IPS-20b (cell line): Measurements from ENCODE around the gene DPP7.
"Not testable (repeated sequence)": the region's sequence is repeated elsewhere in the genome, so short reads cannot be mapped to it uniquely, and the experiment has no call there.

Experiments used
- H3K27ac ChIP-seq: one replicate; pipeline ENCODE4 v1.5.1; 2013; ENCODE audit warnings: low read length
- H3K27me3 ChIP-seq: 2 replicates; pipeline ENCODE4 v1.6.1; 2013; ENCODE audit warnings: mild to moderate bottlenecking, low read length, inconsistent platforms; ENCODE audit not compliant: insufficient read depth
- H3K36me3 ChIP-seq: 2 replicates; pipeline ENCODE4 v1.6.1; 2013; ENCODE audit warnings: low read depth, mild to moderate bottlenecking, inconsistent platforms, low read length, moderate library complexity; ENCODE audit not compliant: insufficient read depth
- H3K4me1 ChIP-seq: 2 replicates; pipeline ENCODE4 v1.6.1; 2013; ENCODE audit warnings: mild to moderate bottlenecking, control low read depth, inconsistent platforms, low read length, moderate library complexity; ENCODE audit not compliant: insufficient read depth
- H3K4me3 ChIP-seq: 2 replicates; pipeline ENCODE4 v1.5.1; 2013; ENCODE audit warnings: mild to moderate bottlenecking, low read length, inconsistent platforms
- H3K9ac ChIP-seq: 2 replicates; pipeline ENCODE4 v1.6.1; 2013; ENCODE audit warnings: low read depth, mild to moderate bottlenecking, inconsistent platforms, low read length, moderate library complexity
- H3K9me3 ChIP-seq: 2 replicates; pipeline ENCODE4 v1.6.1; 2013; ENCODE audit warnings: mild to moderate bottlenecking, low read depth, low read length, inconsistent platforms; ENCODE audit not compliant: insufficient read depth

DPP7 gene

GRCh38 chr9:137123952-137124462, 9.5 kb upstream of the DPP7 start:
- not testable (repeated sequence) for H3K9ac ChIP-seq

GRCh38 chr9:137123468-137123837, 8.9 kb upstream of the DPP7 start:
- Histone ChIP-seq H3K4me3 (no peak overlapping the region), H3K27me3 (peaks cover 2% of the 10 kb centered on the region), H3K9me3 (no peaks in the 10 kb centered on the region), H3K27ac (no peak overlapping the region), H3K4me1 (peaks cover 4% of the 10 kb centered on the region; the same call in 1 of the 2 replicates), H3K9ac (no peak overlapping the region), H3K36me3 (no peaks in the 10 kb centered on the region)

More at GRCh38 chr9:137123952-137124462, 9.5 kb upstream of the DPP7 start:
- not testable (repeated sequence) for H3K9me3 ChIP-seq, H3K27ac ChIP-seq, H3K36me3 ChIP-seq, H3K4me1 ChIP-seq, H3K4me3 ChIP-seq, H3K27me3 ChIP-seq

DNA sequence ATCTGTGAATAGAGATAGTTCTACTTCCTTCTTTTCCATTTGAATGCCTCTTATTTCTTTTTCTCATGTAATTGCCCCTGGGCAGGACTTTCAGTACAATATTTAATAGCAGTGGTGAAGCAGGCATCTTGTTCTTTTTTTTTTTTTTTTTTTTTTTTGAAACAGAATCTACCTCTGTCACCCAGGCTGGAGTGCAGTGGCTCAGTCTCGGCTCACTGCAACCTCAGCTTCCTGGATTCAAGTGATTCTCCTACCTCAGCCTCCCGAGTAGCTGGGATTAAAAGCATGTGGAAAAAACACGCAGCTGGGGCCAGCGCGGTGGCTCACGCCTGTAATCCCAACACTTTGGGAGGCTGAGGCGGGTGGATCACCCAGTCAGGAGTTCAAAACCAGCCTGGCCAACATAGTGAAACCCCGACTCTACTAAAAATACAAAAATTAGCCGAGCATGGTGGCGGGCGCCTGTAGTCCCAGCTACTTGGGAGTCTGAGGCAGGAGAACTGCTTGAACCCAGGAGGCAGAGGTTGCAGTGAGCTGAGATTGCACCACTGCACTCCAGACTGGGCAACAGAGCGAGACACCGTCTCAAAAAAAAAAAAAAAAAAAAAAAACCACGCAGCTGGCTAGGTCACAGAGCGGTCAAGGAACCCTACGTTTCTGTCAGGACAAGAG, 8.4 kb upstream of the DPP7 start:
- not testable (repeated sequence) for H3K9me3 ChIP-seq, H3K4me1 ChIP-seq, H3K9ac ChIP-seq, H3K4me3 ChIP-seq, H3K27ac ChIP-seq, H3K36me3 ChIP-seq, H3K27me3 ChIP-seq

DNA sequence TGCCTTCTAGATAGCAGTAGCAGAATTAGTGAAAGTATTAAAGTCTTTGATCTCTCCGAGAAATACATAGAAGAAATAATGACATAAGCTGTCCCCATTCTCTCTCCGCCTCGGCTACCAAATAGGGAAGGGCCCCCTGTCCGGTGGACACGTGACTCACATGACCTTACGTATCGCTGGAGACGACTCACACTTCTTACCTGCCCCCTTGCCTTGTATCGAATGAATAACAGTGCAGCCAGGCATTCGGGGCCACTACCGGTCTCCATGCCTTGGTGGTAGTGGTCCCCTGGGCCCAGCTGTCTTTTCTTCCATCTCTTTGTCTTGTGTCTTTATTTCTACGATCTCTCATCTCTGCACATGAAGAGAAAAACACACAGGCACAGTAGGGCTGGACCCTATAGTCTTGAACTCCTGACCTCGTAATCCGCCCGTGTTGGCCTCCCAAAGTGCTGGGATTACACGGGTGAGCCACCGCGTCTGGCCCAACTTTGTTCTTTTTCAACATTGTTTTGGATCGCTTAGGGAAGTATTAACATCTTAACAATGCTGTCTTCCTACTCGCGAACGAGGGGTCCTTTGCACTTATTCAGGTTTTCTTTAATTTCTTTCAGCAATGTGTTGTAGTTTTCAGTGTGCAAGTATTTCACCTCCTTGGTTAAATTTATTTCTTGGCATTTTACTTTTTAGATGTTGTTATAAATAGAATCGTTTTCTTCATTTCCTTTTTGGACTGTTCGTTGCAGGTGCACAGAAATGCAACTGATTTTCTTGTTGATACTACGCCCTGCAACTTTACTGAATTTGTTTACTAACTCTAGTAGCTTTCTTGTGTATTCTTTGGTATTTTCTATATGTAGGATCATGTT, 7.6 kb upstream of the DPP7 start:
- H3K27me3 ChIP-seq, H3K36me3 ChIP-seq, H3K4me1 ChIP-seq, H3K9ac ChIP-seq, H3K9me3 ChIP-seq, H3K4me3 ChIP-seq, H3K27ac ChIP-seq: not testable (repeated sequence)

DNA sequence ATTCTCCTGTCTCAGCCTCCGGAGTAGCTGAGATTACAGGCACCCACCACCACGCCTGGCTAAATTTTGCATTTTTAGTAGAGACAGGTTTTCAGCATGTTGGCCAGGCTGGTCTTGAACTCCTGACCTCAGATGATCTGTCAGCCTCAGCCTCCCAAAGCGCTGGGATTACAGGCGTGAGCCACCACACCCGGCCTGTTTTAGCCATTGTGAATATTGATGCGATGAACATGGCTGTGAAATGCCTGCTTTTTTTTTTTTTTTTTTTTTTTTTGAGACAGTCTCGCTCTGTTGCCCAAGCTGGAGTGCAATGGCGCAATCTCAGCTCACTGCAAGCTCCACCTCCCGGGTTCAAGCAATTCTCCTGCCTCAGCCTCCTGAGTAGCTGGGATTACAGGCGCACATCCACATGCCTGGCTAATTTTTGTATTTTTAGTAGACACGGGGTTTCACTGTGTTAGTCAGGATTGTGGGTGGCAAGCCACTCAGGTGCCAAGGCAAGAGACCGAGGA, 3.6 kb upstream of the DPP7 start:
- not testable (repeated sequence) for H3K4me3 ChIP-seq, H3K4me1 ChIP-seq, H3K9me3 ChIP-seq, H3K36me3 ChIP-seq, H3K9ac ChIP-seq, H3K27ac ChIP-seq
- H3K27me3 ChIP-seq: peaks cover 46% of the 10 kb centered on the region

DNA sequence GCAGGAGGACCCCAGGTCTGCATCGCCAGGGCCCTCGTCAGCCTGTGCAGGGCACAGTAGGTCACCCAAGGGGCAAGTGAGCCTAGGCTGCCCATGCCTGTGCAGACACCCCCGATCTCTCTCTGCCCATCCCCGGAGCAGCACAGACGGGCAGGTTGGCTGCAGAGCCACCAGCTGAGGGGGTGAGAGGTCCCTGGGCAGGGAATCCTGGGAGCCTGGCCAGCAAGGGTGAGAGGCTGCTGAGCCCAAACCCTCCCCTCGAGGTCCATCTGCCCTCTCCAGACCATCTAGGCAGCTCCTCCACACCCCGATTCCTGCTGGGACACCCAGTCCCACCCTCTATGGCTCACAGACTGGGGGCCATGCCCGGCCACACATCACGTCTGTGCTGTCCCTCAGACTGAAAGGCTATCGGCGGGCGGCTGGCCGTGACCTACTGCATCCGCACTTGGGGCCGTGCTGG, 2.8 kb upstream of the DPP7 start:
- no peaks in the 10 kb centered on the region for H3K36me3 ChIP-seq
- no peak overlapping the region for H3K4me3 ChIP-seq
- peaks cover 53% of the 10 kb centered on the region for H3K27me3 ChIP-seq
- no peaks in the 10 kb centered on the region for H3K4me1 ChIP-seq
- H3K27ac ChIP-seq: no peak overlapping the region
- H3K9ac ChIP-seq: no peak overlapping the region
- H3K9me3 ChIP-seq: no peaks in the 10 kb centered on the region

DNA sequence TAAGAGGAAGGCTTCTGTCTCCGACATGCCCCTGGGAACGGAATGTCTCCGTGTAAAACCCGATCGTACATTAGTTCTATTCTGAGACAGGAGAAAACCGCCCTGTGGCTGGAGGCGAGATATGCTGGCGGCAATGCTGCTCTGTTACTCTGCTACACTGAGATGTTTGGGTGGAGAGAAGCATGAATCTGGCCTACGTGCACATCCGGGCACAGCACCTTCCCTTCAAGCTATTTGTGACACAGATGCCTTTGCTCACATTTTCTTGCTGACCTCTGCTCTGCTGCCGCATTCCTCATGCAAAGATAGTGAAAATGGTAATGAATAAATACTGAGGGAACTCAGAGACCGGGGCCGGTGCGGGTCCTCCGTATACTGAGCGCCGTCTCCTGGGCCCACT, 2.2 kb upstream of the DPP7 start:
- H3K9me3 ChIP-seq: no peaks in the 10 kb centered on the region
- H3K9ac ChIP-seq: no peak overlapping the region
- H3K4me1 ChIP-seq: no peaks in the 10 kb centered on the region
- H3K4me3 ChIP-seq: no peak overlapping the region
- H3K36me3 ChIP-seq: no peaks in the 10 kb centered on the region
- peaks cover 53% of the 10 kb centered on the region for H3K27me3 ChIP-seq
- H3K27ac ChIP-seq: no peak overlapping the region

DNA sequence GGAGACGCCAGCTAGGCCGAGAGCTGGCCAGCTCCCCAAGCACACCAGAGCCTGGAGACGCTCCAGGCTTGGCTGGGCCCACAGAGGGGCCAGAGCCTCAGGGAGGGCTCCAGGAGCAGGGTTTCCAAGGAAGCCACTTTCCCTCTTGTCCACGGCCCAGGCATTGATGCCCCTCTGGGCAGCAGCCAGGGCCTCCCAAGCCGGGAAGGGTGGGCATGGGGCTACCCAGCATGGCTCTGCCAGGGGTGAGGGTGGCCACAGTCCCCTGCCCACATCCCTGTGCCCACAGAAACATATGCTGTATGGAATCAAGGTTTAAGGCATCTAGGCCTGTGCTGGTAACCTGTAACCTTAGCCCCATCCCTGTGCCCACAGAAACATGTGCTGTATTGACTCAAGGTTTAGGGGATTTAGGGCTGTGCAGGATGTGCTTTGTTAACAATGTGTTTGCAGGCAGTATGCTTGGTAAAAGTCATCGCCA, 1.5 kb upstream of the DPP7 start:
- Histone ChIP-seq H3K9me3 (no peaks in the 10 kb centered on the region), H3K27me3 (peaks cover 53% of the 10 kb centered on the region), H3K9ac (no peak overlapping the region), H3K4me1 (no peaks in the 10 kb centered on the region), H3K27ac (no peak overlapping the region), H3K4me3 (no peak overlapping the region), H3K36me3 (no peaks in the 10 kb centered on the region)

- no peak overlapping the region for H3K27ac ChIP-seq
- H3K36me3 ChIP-seq: no peaks in the 10 kb centered on the region
- peaks cover 53% of the 10 kb centered on the region for H3K27me3 ChIP-seq
- H3K4me3 ChIP-seq: no peak overlapping the region
- no peaks in the 10 kb centered on the region for H3K4me1 ChIP-seq
- H3K9ac ChIP-seq: no peak overlapping the region
- no peaks in the 10 kb centered on the region for H3K9me3 ChIP-seq
Observed at GRCh38 chr9:137115394-137116026, 977 bp upstream of the DPP7 start.

GRCh38 chr9:137114220-137114612, 317 bp downstream of the DPP7 start:
- no peak overlapping the region for H3K27ac ChIP-seq
- peaks cover 53% of the 10 kb centered on the region for H3K27me3 ChIP-seq
- H3K4me1 ChIP-seq: no peaks in the 10 kb centered on the region
- no peak overlapping the region for H3K9ac ChIP-seq
- H3K4me3 ChIP-seq: peak overlapping the region; percentile 42; the same call in 1 of the 2 replicates
- no peaks in the 10 kb centered on the region for H3K36me3 ChIP-seq
- no peaks in the 10 kb centered on the region for H3K9me3 ChIP-seq

- Histone ChIP-seq H3K36me3 (no peaks in the 10 kb centered on the region), H3K27ac (no peak overlapping the region), H3K4me1 (no peaks in the 10 kb centered on the region), H3K27me3 (peaks cover 53% of the 10 kb centered on the region), H3K9ac (no peak overlapping the region), H3K9me3 (no peaks in the 10 kb centered on the region), H3K4me3 (no peak overlapping the region)
Observed at GRCh38 chr9:137113385-137114159, 961 bp downstream of the DPP7 start.
